SH-SY5Y (cell line): ENCODE data around the gene YDJC.

ENCODE experiments used
- GATA2 ChIP-seq: IDR thresholded peaks from 2 replicates; pipeline ENCODE4 v1.6.1; 2011; ENCODE audit warnings: mild to moderate bottlenecking, low read depth, low read length
- GATA3 ChIP-seq: IDR thresholded peaks from 2 replicates; pipeline ENCODE4 v1.6.1; 2011; ENCODE audit warnings: low read depth, mild to moderate bottlenecking, low read length, moderate library complexity

- TF ChIP-seq GATA2 (no peak), GATA3 (no peak)
Measured at GRCh38 chr22:21612858-21613257, 17.0 kb downstream of the YDJC start.
